GM18861 (cell line): Measurements from ENCODE around the gene ZNF217.
"Not testable (repeated sequence)": the region's sequence is repeated elsewhere in the genome, so short reads cannot be mapped to it uniquely, and the experiment has no call there.

ENCODE experiments used
- ATAC-seq: cut with Tn5 transposase; IDR thresholded peaks from one replicate; pipeline ENCODE4 v1.9.1; 2021; ENCODE audit not compliant: unreplicated experiment

The ZNF217 gene

GRCh38 chr20:53569606-53570307, 23.9 kb downstream of the ZNF217 start:
- ATAC-seq: no peak

DNA sequence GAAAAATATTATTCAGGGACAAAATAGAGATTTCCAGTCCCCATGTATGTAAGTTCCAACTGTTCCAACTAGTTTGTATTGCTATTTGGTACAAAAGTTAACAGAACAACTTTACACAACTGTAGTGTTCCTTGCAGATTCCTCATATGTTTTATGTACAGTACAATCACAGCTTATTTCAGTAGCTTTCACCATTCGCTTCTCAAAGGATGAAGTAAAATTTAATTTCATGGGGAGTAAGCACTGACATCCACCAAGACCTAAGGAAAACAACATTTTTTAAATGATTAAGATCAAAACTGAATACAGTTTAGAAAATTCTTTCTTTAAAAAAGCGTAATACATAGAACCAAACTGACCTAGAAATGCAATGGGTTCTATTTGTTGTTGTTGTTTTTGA, 24.6 kb downstream of the ZNF217 start:
- ATAC-seq: no peak

DNA sequence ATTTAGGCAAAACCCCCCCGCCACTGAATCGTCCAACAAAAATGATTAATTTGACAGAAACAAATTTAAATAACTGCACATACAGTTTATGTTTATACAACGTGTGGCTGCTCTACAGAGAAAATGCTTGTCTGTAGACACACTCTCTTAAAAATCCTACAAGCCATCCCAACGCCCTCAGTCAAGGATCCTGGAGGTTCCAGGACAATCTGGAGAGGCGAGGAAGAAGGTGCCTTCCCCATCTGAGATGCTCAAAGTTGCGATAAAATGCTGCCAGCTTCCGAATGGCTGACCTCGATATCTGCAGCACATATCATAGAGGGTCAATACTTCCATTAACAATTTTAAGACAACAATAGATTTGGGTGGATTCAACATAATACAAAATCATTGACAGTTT, 25.3 kb downstream of the ZNF217 start:
- ATAC-seq: no peak

- ATAC-seq: no peak
Measured at GRCh38 chr20:53567379-53567917, 26.2 kb downstream of the ZNF217 start.

DNA sequence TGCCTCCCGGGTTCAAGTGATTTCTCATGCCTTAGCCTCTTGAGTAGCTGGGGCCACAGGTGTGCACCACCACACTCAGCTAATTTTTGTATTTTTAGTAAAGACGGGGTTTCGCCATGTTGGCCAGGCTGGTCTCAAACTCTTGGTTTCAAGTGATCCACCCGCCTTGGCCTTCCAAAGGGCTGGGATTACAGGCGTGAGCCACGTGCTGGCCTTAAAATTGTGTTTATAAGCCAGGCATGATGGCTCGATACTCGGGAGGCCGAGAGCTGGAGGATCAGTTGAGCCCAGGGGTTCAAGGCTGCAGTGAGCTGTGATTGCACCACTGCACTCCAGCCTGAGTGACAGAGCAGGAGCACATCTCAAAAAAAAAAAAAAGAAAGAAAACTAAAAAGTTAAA, 27.0 kb downstream of the ZNF217 start:
- ATAC-seq: not testable (repeated sequence)

DNA sequence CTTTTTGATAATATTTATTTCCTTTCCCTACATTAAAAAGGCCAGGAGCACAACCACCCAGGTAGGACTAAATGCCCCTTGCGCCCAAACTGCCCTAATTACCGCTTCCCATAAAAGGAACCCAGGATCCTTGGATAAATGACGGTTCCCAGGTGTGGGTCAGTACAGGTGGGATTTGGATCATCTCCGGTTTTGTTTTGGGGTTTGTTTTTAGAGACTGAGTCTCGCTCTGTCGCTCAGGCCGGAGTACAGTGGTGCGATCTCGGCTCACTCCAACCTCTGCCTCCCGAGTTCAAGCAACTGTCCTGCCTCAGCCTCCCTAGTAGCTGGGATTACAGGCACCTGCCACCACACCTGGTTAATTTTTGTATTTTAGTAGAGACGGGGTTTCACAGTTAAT, 28.4 kb downstream of the ZNF217 start:
- ATAC-seq: no peak

GRCh38 chr20:53562104-53562764, 31.4 kb downstream of the ZNF217 start:
- not testable (repeated sequence) for ATAC-seq

DNA sequence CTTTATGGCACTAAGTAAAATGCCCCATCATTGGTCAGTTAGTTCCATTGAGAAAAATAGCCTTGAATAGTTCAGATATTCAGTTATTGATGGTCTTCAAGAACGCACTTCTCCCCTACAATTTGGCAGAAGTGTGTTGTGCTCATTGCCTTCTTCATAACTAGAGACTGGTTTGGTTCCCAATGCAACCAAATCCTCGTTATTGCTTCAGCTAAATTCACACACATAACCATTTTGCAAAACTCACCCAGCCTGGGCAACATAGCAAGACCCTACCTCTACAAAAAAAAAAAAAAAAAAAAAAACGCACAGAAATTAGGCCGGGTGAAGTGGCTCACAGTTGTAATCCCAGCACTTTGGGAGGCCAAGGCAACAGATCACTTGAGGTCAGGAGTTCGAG, 32.1 kb downstream of the ZNF217 start:
- no peak for ATAC-seq

DNA sequence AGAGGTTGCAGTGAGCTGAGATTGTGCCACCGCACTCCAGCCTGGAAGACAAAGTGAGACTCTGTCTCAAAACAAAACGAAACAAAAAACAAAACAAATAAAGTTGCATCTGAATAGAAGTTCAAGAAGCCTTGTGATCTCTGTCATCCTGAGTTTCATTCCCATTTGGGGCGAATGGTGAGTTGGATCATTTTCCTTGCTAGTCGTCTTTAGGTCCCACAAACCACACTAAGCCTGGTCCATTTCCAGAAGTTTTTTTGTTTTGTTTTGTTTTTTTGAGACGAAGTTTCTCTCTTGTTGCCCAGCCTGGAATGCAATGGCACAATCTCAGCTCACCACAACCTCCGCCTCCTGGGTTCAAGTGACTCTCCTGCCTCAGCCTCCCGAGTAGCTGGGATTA, 33.8 kb downstream of the ZNF217 start:
- no peak for ATAC-seq

DNA sequence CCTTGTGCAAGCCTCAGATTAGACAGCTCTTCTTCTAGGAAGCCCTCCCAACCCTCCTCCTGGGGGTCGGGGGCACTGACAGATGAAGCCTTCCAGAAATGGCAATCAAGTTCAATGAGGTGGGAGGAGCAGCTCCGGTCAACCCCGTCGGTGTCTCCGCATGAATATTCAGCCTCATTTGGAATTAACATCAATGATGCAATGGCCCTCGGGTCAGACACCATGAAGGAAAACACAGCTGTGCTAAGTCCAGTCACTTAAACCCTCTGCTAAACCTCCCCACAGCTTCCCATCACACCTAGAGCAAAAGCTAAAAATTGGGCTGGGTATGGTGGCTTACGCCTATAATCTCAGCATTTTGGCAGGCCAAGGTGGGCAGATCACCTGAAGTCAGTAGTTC, 36.5 kb downstream of the ZNF217 start:
- ATAC-seq: no peak

DNA sequence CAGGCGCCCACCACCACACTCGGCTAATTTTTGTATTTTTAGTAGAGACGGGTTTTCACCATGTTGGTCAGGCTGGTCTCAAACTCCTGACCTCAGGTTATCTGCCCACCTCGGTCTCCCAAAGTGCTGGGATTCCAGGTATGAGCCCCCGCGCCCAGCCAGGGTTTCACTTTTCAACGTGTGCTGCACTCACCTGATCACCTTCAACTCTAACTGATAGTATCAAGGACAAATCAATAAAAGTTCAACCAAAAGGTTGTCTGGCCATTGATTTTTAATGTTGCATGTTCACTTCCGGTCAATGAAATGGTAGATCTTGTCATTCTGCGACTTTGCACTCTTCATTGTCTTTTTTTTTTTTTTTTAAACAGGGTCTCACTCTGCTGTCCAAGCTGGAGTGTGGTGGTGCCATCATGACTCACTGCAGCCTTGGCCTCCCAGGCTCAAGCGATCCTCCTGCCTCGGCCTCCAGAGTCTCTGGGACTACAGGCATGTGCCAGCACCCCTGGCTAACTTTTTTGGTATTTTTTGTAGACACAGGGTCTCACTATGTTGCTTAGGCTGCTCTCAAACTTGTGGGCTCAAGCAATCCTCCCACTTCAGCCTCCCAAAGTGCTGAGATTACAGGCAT, 37.3 kb downstream of the ZNF217 start:
- ATAC-seq: no peak

- no peak for ATAC-seq
Measured at GRCh38 chr20:53555816-53556215, 37.8 kb downstream of the ZNF217 start.

DNA sequence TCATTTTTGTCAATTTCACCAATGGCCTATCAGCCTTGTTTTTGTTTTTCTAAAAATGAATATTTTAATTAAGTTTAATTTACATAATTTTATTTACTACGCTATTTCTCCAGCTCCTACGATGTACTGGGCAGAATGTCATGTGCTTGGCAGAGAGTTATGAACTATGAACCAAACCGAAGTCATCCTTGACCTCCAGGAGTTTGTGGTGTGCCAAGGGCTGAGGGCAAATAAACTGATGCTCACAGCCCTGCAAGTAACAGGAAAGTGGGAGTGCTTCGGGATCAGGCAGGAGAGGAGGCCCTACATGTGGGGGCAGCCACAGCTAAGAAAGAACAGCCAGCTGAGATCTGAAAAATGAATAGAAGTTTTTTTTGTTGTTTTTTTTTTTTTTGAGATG, 38.6 kb downstream of the ZNF217 start:
- no peak for ATAC-seq

DNA sequence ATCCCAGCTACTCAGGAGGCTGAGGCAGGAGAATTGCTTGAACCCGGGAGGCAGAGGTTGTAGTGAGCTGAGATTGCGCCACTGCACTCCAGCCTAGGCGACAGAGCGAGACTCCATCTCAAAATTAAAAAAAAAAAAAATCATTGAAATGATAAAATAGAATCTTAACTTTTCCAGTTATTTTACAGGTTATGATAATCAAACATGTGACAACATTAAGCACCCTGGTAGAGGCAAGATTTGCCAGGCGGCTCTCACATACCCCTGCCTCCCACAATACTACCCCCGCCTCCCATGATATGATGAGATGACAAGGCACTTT, 41.1 kb downstream of the ZNF217 start:
- not testable (repeated sequence) for ATAC-seq

- not testable (repeated sequence) for ATAC-seq
Measured at GRCh38 chr20:53551719-53552571, 41.7 kb downstream of the ZNF217 start.

DNA sequence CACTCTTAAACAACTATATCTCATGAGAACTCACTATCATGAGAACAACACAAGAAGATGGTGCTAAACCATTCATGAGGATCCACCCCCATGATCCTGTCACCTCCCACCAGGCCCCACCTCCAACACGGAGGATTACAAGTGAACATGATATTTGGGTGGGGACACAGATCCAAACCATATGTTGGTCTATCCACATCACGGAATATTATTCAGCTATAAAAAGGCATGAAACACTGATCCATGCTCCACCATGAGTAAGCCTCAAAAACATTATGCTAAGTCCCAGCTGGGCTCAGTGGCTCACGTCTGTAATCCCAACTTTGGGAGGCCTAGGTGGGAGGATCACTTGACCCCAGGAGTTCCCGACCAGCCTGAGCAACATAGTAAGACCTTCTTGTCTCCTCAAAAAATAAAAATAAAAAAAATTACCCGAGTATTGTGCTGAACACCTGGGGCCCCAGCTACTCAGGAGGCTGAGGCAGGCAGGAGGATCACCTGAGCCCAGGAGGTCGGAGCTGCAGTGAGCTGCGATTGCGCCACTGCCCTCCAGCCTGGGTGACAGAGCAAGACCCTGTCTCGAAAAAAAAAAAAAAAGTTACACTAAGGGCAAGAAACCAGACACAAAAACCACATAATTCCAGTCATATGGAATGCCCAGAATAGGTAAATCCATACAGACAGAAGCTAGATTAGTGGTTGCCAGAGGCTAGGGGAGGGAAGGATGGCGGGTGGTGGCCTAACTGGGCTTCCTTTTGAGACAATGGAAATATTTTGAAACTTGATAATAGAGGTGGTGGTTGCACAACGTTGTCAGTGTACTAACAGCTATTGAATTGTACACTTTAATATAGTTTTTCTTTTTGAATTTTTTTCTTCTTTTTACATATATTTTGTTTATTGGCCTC, 43.1 kb downstream of the ZNF217 start:
- no peak for ATAC-seq

DNA sequence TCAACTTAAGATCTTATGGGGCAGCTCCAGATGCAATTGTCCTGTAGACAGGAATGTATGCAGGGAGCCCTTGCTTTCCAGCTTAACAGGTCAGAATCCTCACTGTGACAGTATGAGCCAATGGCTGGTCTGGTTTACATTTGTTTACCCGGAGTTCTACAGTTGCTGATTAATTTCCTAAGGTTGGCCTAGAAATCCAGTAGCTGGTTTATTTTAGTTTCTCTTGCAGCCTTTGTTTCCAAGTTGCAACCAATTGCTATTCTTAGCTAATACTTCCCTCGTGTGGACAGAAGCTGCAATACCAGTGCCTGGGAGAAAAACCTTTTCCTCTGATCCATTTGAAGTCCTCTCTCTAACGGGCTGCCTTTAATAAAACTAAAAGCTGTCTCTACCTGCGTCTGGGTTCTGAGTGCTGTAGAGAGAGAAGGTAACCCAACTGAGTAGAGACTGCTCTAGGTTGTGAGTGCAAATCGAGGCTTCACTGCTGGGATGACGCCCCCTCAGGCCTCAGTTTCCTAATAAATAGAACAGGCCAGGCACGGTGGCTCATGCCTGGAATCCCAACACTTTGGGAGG, 45.9 kb downstream of the ZNF217 start:
- ATAC-seq: no peak

DNA sequence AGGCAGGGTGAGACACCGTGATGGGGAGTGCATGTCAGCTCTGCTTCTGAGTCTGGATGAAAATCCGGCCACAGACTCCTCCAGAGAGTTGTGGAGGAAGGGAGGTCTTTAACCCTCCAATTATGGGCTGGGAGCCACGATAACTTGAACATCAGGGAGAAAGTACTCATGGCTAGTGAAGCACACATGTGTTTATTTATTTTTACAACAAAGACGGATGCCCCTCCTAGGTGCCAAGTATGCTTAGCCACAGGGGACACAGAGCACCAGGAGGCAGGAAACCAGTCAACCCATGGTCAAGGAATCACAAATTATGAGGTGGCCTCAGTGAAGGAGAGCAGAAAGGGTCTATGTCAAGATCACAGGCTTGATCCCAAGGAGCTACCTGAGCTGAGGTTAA, 54.1 kb downstream of the ZNF217 start:
- ATAC-seq: no peak

DNA sequence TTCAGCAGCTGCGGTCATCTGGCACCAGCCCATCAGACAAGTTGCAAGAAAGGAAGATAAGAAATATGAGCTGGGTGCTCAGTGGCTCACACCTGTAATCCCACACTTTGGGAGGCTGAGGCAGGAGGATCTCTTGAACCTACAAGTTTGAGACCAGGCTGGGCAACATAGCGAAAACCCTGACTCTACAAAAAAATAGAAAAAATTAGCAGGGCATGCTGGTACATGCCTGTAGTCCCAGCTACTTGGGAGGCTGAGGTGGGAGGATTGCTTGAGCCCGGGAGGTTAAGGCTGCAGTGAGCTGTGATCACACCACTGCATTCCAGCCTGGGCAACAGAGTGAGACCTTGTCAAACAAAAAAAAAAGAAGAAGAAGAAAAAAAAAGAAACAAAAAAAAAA, 57.3 kb downstream of the ZNF217 start:
- not testable (repeated sequence) for ATAC-seq

GRCh38 chr20:53535878-53536277, 57.8 kb downstream of the ZNF217 start:
- ATAC-seq: no peak
